NB4 (cell line): Measurements from ENCODE around the gene NUP42.

Source experiments
- DNase-seq: peaks from one replicate; pipeline ENCODE4 v3.0.0; 2010; ENCODE audit warnings: low read depth
- H3K4me3 ChIP-seq: one replicate; pipeline ENCODE4 v1.5.1; 2011; ENCODE audit warnings: mild to moderate bottlenecking, low read depth, low read length, moderate library complexity
- MYC ChIP-seq: IDR thresholded peaks from 2 replicates; pipeline ENCODE4 v1.6.1; 2011; ENCODE audit warnings: low read depth, low read length
- POLR2A ChIP-seq: IDR thresholded peaks from 2 replicates; pipeline ENCODE4 v1.6.1; 2011; ENCODE audit warnings: mild to moderate bottlenecking; ENCODE audit not compliant: insufficient read length; ENCODE audit errors: extremely low read depth
- TF ChIP-seq, protein P1 (sequence below): IDR thresholded peaks from 2 replicates; pipeline ENCODE4 v1.6.1; 2011; ENCODE audit warnings: low read depth, low read length
- TF ChIP-seq, protein P2 (sequence below): IDR thresholded peaks from one replicate; pipeline ENCODE4 v1.5.1; 2012; ENCODE audit warnings: low read depth, low read length

NUP42 gene

GRCh38 chr7:23181684-23182553 is at the start of gene NUP42:
Gene NUP42 (plus strand): TSS chr7:23182048. CDS start chr7:23182086, 38 bp downstream.
- H3K4me3 ChIP-seq: peak within 1 kb of the TSS; percentile 94
- TF ChIP-seq, protein P1, sequence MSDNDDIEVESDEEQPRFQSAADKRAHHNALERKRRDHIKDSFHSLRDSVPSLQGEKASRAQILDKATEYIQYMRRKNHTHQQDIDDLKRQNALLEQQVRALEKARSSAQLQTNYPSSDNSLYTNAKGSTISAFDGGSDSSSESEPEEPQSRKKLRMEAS: peak; percentile 91
- peak; percentile 90; the same call in 1 of the 2 replicates for TF ChIP-seq MYC
- TF ChIP-seq POLR2A: peak; percentile 95
- TF ChIP-seq, protein P2, sequence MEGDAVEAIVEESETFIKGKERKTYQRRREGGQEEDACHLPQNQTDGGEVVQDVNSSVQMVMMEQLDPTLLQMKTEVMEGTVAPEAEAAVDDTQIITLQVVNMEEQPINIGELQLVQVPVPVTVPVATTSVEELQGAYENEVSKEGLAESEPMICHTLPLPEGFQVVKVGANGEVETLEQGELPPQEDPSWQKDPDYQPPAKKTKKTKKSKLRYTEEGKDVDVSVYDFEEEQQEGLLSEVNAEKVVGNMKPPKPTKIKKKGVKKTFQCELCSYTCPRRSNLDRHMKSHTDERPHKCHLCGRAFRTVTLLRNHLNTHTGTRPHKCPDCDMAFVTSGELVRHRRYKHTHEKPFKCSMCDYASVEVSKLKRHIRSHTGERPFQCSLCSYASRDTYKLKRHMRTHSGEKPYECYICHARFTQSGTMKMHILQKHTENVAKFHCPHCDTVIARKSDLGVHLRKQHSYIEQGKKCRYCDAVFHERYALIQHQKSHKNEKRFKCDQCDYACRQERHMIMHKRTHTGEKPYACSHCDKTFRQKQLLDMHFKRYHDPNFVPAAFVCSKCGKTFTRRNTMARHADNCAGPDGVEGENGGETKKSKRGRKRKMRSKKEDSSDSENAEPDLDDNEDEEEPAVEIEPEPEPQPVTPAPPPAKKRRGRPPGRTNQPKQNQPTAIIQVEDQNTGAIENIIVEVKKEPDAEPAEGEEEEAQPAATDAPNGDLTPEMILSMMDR: no peak
- peak; percentile 100 for DNase-seq

DNA sequence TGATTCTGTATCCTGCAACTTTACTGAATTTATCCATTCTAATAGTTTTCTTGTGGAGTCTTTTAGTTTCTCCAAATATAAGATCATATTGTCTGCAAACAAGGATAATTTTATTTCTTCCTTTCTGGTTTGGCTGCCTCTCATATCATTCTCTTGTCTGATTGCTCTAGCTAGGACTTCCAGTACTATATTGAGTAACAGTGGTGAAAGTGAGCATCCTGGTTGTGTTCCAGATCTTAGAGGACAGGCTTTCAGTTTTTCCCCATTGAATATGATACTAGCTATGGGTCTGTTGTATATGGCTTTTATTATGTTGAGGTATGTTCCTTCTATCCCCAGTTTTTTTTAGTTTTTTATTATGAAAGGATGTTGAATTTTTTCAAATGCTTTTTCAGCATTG is 48.1 kb upstream of the NUP42 start:
- DNase-seq: no peak
- TF ChIP-seq POLR2A (no peak), MYC (no peak)
- TF ChIP-seq, protein P2: no peak
- TF ChIP-seq, protein P1: no peak
- no peak overlapping the region for H3K4me3 ChIP-seq

GRCh38 chr7:23135755-23136154 is 46.1 kb upstream of the NUP42 start:
- no peak overlapping the region for H3K4me3 ChIP-seq
- TF ChIP-seq POLR2A (no peak), MYC (no peak)
- TF ChIP-seq, protein P2: no peak
- TF ChIP-seq, protein P1: no peak
- no peak for DNase-seq

DNA sequence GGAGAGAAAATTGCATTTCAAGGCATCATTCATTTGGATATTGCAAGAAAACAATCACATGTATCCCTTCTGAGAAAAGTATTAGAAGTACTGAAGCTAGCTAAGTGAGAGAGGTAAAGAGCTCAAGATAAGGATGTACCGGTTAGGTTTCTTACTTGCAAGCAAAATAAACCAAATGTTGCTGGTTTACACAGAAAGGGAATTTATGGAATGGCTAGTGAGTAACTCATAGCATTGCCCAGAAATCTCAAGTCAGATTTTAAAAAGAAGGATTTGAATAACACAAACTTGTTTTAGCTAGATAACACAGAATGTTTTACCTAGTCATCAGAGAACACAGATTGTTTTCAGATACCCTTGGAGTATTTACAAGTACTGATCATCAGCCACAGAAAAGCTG is 45.6 kb upstream of the NUP42 start:
- DNase-seq: no peak
- TF ChIP-seq, protein P2: no peak
- TF ChIP-seq POLR2A (no peak), MYC (no peak)
- TF ChIP-seq, protein P1: no peak
- no peak overlapping the region for H3K4me3 ChIP-seq

- TF ChIP-seq, protein P2: no peak
- TF ChIP-seq, protein P1: no peak
- TF ChIP-seq MYC (no peak), POLR2A (no peak)
- H3K4me3 ChIP-seq: no peak overlapping the region
- no peak for DNase-seq
Observed at GRCh38 chr7:23157679-23158078, 24.2 kb upstream of the NUP42 start.
